NOMO-1 treated with DMSO at 0.1 percent for 48 hours (cell line): ENCODE results near the gene CST9L.

Source experiments
- DNase-seq: peaks from one replicate; lab custom pipeline; 2025; ENCODE audit not compliant: unreplicated experiment; lab: John Stamatoyannopoulos, UW

The CST9L gene, protein sequence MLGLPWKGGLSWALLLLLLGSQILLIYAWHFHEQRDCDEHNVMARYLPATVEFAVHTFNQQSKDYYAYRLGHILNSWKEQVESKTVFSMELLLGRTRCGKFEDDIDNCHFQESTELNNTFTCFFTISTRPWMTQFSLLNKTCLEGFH

DNA sequence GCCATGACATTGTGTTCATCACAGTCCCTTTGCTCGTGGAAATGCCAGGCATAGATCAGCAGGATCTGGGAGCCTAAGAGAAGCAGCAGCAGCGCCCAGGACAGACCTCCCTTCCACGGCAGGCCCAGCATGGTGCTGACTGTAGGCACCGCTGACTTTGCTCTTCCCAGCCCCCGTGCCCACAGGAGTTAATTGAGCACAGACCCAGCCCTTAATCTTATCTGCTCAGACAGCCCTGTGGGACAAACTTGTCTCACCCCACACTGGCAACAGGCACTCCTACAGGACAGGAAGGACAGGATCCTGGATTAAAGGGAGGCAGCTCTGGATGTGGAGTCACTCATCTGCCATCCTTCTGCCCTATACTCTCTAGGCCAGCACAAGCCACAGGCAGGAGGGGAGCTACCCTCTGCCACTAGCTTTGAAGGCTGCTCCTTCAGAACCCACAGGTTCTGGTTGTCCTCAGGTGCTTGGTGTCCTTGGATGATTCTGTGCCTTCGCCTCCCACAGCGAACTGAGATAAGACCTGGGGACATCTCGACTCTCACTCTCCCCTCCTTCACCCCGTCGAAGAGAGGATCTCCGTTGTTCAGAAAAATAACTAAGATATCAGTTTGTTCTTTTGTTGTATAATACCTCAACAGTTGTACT lies at the start of gene CST9L:
TSS of gene CST9L (minus strand) at position 165 of the 651 bp plus-strand sequence. CDS start at position 131, 34 bp downstream.
- DNase-seq = no peak

DNA sequence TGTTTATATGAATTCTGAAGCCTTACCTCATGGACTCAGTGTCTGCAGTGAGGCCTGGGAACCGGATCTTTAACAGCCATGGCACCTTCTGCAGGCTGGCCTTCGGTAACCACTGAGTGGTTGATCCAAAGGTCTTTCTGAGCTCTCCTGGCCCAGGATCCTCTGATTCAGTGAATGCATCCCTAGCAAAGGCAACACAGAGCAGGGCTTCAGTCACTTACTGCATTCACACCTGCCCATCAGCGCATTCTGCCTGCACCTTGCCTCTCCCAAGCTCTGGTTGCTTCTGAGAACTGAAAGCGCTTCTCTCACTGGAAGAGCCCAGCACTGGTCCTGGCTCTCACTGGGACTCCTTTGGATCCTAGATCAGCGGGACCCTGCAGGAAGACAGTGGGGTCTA lies 45.9 kb upstream of the CST9L start:
- DNase-seq = no peak

DNA sequence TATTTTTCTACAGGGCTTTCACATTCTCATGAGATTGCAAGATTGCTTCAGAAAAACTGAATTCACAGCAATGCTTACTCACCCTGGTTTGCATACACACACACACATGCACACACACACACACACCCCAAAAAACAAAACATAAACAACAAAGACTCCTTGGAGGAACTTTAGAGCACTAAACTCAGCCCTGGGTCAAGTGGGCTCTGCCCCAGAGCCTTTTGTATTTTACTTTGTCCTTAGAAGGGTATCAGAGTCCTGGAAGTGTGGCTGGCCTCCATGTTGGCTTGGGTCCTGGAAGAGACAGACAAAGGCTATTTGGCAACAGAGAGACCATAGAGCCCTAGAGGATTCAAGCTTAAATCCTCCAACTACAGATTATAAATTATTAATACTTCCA lies 45.4 kb upstream of the CST9L start:
- no peak for DNase-seq

DNA sequence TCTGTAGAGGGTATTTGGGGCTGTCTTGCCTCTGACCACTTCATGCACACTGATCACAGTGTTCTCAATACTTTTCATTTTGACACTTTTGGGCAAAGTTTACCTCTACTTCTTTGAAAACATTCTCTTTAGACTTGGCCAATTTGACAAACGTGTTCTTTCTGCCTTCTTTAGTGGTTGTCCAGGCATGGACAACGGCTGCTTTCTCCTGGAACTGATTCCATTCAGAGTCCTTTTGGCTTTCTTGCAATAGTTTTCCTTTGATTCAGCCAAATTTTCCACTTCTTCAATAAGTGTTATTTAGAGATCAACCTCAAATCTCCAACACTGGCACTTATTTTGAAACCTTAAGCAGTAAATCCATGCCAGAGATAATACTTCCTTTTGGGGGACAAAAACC lies 44.1 kb upstream of the CST9L start:
- no peak for DNase-seq

DNA sequence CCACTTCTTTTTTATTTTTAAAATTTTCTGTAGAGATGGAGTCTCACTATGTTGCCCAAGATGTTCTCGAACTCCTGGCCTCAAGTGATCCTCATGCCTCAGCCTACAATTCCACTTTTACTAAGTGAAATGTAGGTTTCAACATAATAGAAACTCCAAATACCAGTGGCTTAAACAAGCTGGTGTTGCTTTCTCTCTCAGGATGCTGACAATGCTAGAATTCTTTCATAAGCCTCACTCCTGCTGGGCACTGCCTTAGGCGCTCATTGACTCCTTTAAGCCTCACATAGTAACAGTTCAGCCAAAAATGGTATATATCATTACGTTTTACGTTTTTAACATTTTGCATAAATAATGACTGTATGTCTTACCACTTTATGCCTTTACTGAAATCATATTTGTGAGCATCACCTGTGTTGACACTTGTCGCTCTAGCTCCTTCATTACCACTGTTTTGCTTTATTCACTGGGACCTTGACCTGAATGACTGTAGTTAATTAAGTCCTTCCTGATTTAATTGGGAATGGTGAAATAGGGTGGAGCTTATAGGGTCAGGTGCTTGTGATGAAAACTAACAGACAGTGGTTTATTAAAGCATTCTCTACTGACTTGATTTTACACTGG lies 41.3 kb upstream of the CST9L start:
- DNase-seq = no peak

DNA sequence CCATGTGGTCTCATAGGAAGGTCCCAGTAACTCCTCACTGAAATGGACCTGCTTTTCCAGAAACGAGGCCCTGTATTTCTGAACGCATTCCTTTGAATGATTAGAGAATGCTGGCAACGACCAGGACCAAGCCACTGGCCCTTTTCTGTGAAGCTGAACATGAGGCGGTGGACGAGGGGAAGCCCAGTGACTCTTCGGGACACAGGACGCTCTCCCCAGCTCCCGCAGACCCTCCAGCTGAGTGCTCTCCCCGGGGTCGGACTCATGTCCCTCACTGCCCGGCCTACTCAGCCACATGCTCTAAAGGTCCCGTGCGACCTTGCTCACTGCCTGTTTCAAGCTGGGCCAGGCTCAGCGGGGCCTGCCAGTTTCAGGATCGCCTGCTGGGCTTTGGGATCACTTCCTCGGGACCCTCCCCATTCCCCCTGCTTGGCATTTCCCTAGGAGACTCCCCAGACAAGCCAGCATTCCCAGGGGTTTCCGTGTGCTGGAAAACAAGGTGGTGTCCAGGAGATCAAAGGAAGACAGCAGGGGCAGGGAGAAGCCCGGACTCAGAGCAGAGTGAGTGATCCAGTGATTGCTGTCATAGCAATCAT lies 40.1 kb upstream of the CST9L start:
- DNase-seq = no peak

DNA sequence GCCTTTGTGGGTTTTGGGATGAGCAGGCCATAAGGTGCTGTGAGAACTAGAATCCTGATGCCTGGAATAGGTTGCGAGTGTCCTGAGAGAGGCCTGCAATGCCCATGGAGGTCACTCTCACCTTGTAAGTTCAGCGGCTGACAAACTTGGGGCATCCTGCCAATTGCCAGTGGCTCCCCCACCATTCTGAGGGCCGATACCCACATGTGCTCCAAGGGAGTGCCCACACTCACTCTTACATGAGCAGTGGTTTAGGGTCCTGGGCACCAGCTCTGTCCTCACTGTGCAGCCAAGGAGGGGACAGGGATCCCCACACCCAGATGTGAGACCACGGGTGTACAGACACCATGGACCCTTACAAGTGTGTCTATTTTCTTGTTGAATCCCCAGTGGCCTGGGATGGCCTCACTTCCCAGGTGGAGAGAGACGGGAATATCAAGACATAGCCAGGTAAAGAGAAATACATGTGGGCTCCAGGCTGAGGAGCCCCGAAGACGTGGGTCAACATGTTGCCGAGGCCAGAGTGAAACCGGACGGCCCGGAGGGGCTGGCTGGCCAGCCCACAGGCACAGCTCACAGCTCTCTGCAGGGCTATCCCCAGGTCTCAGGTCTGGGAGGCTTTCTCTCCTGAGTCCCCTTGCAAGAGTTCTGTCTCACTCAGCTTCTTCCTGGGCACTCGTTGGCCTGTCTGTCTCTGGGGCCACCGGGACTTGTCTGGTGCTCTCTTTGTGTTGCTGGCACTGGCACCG lies 39.4 kb upstream of the CST9L start:
- DNase-seq = no peak

DNA sequence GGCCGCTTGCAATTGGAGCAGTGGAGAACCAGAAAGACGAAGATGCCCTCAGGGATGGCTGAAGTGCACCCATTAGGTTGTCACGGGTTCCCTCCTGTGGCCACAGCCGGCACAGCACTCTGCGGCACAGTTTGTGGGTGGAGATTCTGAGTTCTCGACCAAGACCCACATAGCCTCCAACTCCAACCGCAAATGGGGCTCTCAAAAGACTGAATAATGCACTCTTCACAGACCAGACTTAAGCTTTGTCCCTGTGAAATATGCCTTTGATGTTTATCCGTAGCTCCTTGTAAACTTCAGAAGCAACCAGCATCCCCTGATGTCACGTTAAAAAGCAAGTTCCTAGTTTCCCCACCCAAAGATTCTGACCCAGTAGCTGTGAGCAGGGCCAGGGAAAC lies 38.4 kb upstream of the CST9L start:
- DNase-seq = peak; percentile 51

DNA sequence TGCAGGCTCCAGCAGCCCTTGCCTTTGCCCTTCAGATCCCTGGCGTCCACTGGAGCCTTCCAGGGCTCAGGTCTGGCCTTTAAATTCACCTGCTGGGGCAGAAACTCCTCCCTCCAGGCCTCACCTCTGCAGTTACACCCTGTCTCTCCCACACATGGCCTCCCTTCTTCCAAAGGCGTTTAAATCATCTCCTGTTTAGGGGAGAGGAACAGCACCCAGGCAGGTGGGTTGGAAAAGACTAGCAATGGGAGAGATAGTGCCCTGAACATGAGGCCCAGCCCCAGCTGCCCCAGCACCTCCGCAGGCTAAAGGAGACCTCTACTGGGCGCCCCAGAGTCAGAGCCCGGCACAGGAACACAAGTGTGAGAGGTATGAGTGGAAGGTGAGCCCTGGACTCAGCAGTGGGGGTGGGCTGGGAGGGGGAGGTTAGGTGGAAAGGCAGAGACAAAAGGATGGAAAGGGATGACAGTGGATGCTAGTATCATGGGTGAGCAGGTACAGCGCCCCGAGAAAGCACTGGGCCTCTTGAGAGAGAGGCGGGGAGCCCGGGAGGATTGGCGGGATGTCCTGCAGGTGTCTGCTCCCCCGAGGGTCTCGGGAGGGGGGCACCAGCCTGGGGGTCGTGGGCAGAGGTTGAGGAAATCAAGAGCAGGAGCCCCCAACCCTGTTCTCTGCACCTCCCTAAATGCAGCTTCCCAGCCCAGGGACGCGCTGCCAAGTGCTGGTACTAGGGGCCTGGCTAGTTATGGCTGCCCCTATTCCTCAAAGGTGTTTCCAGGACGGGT lies 37.8 kb upstream of the CST9L start, which contains the start of gene CST9:
TSS of gene CST9 (minus strand) at position 51 of the 785 bp plus-strand sequence. CDS start 53 bp downstream, outside the sequence.
- no peak for DNase-seq

DNA sequence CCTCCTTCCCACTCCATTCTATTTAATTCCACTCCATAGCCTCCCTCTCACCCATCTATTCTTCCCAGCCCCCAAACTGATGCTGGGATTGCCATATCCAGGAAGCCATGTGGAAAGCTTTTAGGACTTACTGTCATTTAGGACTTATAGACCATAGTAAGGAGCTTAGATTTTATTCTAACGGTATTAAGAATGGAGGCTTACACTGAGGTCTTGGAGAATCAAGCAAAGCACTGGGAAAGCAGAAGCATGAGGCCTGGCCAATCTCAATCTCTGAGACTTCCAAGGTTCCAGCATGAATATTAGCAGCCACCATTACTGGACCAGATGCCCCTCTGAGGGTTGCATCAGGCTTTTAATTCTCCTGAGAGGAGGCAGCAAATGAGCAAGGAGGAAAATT lies 36.0 kb upstream of the CST9L start:
- no peak for DNase-seq

DNA sequence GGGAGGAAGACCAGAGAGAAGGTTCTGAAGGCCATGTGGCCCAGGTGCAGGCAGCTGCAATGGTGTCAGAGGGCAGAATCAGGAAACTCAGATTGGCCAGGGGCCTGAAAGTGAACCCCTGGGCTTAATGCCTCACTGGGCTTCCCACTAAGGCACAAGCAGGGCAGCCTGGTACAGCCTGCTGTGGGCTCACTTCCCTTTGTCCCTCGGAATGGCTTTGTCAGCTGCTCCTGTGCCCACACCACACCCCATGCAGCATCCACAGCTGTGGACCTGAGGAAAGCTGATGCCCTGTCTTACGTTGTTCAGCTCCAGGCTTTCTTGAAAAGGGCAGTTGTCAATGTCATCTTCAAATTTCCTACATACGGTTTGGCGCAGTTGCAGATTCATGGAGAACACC lies 35.0 kb upstream of the CST9L start:
- DNase-seq = no peak

DNA sequence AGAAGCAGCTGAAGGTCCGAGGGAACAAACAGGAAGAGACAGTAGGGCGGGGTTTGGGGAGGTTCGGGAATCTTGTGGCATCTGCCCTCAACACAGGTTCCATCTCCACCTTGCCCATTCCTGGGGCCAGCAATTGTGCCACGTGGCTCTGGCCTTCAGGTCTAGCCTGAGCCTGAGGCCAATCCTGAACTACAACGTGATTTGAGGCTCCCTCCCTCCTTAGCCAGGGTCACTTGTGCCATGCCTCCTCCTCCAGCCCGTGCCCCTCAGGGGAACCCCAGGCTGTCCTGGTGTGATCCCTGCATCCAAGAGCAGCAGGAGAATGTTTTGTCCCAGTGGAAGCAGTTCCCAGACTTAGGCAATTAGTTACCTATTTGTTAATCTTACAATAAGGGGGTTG lies 34.4 kb upstream of the CST9L start:
- no peak for DNase-seq

DNA sequence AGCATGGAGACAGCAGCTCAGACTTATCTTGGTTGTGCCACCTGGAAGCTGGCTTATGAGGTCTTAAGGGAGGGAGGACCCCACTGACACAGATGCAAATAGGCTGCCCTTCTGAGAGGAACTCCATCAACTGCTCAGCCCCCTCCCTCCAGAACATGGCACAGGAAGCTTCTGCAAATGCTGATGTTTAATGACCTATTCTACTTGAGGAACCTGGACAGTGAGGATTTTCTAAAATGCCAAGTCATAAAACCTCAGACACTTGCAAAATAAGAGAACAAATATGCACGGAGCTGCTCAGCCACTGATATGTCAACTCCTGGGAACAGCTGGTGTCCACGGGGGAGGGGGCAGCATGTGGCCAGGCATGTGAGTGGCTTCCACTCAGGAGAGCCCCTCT lies 34.0 kb upstream of the CST9L start:
- DNase-seq = peak; percentile 87

DNA sequence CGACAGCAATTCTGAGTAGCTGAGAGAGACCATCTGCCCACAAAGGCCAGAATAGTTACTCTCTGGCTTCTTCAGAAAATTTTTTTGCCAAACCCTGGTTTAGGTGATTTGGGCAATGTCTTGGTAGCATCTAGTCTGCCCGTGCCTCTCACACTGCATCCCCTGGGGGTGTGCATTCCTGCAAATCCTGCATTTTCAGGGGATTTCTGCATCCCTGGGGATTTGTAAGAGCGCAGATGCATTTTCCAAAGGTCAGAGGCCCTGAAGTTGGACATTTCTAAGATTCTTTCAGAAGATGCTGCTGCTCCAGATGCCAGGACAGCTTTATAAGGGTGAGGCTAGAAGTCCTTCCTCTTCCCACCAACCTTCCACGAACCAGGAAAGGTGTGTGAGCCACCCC lies 33.4 kb upstream of the CST9L start:
- DNase-seq = no peak

DNA sequence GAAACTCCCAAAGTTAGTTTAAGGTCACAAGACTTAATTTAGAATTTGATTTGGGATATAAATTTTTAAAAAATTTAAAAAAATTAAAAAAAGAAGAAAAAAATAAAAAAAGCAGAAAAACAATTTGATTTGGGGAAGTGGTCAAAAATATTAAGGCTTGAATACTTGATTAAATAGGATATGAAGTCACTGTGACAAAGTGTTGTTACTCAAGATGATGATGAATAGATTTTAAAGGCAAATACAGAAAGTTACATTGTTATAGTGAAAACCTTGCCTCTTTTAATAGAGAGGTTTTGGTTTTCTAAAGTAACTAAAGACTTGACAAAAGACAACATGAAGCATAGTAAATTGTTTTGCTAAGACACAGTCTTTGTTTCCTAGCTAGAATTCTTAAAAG lies 30.2 kb upstream of the CST9L start:
- peak; percentile 19 for DNase-seq

DNA sequence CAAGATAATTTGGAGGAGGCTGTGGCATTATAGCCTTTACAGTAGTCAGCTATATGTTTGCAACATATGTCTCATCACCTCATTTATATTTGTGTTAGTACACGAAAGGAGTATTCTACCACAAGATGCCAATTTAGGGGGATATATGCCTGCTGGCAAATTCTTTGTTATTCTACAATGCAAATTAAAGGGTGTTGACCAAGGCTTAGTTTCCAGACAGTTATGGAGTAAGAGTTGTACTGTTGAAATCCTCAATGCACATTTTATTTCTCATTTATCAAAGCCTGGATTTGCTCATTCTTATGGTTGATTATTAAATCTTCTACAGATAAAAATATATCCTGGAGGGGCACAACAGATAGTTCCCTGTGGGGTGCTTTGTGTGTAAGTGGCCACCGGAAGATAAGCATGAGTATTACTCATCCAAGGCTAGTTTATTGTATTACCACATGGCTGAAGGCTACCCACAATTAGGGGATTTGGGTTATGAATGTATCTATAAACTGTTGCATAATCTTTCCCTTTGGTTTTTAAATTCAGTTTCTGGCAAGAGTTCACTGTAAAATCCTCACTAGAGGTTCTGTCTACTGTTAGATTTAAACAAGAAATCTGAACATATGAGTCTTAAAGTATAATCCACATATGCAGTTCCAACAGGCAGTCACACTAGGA lies 28.4 kb upstream of the CST9L start:
- DNase-seq = peak; percentile 54

DNA sequence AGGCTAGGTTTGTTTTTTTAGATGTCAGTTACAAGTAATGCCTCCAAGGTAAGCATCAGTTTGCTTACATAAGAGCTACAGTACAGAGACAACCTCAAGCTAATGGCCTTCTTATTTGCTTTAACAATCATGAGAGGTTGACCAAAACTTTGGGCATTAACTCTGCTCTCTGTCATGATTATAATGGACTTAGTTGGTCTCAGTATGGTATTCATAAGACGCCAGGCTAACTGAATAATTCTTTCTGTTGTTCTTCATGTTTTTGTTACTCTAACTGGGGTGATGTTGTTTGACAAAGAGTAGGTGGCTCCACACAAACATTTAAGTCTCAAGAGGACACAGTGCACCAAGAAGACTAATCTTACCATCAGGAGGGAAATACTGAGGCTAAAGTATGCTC lies 27.7 kb upstream of the CST9L start:
- DNase-seq = no peak

DNA sequence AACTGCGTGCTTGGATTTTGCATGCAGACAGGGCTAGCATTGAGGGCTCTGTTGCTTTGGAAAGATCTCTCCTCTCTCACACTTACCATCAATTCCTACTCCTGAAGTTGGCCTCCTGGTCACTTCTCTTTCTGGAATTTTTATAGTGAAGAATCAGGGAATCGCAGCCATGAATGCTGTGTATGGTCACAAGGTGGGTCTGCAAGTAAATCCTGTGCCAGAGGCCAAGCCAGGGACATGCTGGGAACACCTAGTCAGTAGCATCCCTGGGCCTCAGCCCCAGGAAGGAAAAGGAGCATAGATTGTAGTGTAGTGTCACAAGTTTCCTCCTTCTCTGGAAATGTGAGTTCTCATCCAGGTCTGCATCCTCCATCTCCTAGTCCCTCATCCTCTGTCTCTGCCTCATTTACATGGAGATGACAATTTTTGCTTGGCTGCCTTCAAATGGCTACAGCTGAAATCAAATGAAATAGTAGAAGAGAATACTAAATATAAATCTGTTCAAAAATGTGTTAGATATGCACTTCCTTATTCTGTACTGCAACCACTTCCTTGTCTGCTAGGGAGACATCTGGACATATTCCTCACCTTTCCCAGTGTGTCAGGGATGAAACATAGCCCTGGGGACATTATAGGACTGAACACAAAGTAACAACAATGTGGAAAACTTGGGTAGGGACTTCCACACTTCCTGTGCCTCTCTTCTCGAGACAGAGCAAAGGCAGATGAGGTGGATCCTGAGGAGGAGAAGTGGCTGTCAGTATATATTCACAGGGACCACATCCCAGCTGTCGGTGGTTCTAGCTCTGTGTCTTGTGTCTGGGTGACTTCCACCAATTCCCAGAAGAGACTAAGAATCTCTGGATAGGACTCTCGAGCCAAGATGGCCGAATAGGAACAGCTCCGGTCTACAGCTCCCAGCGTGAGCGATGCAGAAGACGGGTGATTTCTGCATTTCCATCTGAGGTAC lies 20.4 kb upstream of the CST9L start:
- DNase-seq = peak; percentile 41

DNA sequence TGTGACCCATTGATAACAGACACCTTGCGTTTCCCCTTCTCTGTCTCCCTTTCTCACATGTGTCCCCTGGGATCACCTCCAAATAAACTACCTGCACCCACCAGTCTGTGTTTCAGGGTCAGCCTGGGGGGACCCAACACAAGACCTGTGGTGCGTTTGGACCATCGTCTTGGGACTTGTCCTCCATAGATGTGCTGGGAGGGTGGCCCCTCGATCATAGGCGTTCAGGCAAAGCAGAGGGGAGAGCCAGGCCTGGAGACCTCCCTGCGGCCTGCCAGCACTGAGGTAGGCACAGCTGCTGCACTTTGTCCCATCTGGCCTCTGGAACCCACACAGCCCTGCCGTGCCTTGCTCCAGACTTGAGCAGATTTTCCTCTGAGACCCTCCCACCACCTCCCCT lies 19.3 kb upstream of the CST9L start:
- DNase-seq = no peak
